ENCODE data around the gene NAA40.

DNA sequence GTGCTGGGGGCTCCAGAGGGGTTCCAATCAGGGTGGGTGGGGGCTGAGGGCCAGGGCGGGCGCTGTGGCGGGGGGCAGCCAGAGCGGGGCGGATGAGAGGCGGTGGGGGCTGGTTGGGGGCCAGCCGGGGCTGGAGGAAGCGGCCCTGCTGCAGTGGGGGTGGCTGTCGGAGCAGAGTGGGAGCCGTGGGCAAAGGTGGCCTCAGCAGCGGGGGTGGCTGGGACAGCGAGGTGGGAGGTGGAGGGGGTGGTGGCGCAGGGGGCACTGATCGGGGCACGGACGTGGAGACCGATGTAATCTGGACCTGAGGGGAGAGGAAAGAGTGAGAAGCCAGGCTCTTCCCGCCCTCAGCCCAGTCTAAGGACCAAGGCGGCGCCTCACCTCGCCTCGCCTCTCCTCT is 26.9 kb upstream of the NAA40 start:
- TF ChIP-seq, protein P1, sequence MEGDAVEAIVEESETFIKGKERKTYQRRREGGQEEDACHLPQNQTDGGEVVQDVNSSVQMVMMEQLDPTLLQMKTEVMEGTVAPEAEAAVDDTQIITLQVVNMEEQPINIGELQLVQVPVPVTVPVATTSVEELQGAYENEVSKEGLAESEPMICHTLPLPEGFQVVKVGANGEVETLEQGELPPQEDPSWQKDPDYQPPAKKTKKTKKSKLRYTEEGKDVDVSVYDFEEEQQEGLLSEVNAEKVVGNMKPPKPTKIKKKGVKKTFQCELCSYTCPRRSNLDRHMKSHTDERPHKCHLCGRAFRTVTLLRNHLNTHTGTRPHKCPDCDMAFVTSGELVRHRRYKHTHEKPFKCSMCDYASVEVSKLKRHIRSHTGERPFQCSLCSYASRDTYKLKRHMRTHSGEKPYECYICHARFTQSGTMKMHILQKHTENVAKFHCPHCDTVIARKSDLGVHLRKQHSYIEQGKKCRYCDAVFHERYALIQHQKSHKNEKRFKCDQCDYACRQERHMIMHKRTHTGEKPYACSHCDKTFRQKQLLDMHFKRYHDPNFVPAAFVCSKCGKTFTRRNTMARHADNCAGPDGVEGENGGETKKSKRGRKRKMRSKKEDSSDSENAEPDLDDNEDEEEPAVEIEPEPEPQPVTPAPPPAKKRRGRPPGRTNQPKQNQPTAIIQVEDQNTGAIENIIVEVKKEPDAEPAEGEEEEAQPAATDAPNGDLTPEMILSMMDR (IDR thresholded peaks at IDR 0.05; ENCODE audit: low read depth, low read length, poor library complexity, severe bottlenecking): no peak
- no peak for TF ChIP-seq EZH2phosphoT487 (IDR thresholded peaks at IDR 0.05; ENCODE audit: borderline replicate concordance, low read length)

All from DOHH2 (cell line).